Parathyroid adenoma (tissue), 2 donors: ENCODE measurements around the gene TNNC1.

ENCODE experiments used
- H2AFZ ChIP-seq: fragments of 300-600 bp; sonication (generic); one replicate; pipeline ENCODE4 v1.7.0; 2017; ENCODE audit warnings: antibody characterized with exemption, mild to moderate bottlenecking
- H3K27ac ChIP-seq: fragments of 300-600 bp; sonication (generic); one replicate; pipeline ENCODE4 v1.7.0; 2017
- H3K27me3 ChIP-seq: fragments of 300-600 bp; sonication (generic); one replicate; pipeline ENCODE4 v1.7.0; 2017; ENCODE audit warnings: low read length; ENCODE audit not compliant: control insufficient read depth, insufficient read depth
- H3K36me3 ChIP-seq: fragments of 300-600 bp; sonication (generic); one replicate; pipeline ENCODE4 v1.7.0; 2017; ENCODE audit warnings: low read length; ENCODE audit not compliant: control insufficient read depth, insufficient read depth
- H3K4me1 ChIP-seq: fragments of 300-600 bp; sonication (generic); one replicate; pipeline ENCODE4 v1.7.0; 2017; ENCODE audit warnings: control low read depth
- H3K4me2 ChIP-seq: fragments of 300-600 bp; sonication (generic); one replicate; pipeline ENCODE4 v1.7.0; 2017; ENCODE audit warnings: low read length
- H3K4me3 ChIP-seq: fragments of 300-600 bp; sonication (generic); one replicate; pipeline ENCODE4 v1.7.0; 2017; ENCODE audit warnings: low read depth, low read length
- H3K79me2 ChIP-seq: fragments of 300-600 bp; sonication (generic); one replicate; pipeline ENCODE4 v1.7.0; 2017; ENCODE audit warnings: control low read depth
- H3K9ac ChIP-seq: fragments of 300-600 bp; sonication (generic); one replicate; pipeline ENCODE4 v1.7.0; 2017; ENCODE audit warnings: mild to moderate bottlenecking
- H3K9me3 ChIP-seq: fragments of 300-600 bp; sonication (generic); one replicate; pipeline ENCODE4 v1.7.0; 2017; ENCODE audit warnings: low read length; ENCODE audit not compliant: control insufficient read depth
- TF ChIP-seq, protein P1 (sequence below): fragments of 300-600 bp; sonication (generic); IDR thresholded peaks from one replicate; pipeline ENCODE4 v1.7.0; 2017; ENCODE audit warnings: antibody characterized with exemption, mild to moderate bottlenecking
- donor health status: primary hyperparathyroidism.

The TNNC1 gene

DNA sequence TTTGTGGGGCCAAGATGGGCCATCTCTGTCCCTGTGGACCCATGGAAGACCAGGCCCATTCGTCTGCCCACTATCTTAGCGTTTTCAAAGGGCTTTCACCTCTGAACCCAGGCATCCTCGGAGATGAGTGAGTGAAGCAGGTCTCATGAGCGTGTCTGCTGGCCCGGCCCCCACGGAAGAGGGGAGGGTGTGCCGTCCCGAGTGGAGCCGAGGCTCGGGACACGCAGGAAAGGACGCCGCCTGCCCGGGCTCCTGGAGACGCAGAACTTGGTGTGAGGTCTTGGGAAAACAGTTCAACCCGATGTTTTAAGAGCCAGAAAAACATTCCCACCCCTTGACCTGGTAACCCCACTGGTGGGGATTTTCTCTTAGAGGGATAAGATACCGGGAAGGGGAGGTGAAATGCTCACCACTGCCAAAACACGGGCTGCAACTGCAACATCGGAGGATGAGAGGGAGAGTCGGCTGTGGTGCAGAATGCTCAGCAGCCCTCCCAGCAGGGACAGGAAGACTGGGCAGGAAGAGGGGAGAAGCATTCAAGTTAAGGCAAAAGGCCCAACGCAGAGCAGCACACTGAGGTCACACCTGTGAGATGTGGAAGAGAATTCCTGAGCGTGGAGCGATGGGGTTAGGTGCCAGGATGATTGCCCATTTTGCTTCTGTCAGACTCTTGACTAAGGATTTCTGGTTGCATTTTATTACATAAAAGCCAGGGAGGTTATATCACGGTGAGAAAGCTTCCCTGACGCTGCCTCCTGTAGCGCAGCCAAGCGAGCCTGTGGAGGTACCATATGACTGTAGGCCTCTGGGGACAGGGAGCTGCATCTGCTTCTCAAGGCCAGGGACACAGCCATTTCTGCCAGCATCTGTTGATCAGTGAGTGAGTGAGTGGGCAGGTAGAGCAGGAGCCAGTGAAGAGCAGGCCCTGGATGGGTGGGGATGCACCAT lies 27.2 kb upstream of the TNNC1 start:
- H3K79me2 ChIP-seq: no peaks in the 10 kb centered on the region
- no peaks in the 10 kb centered on the region for H3K27me3 ChIP-seq
- no peak overlapping the region for H3K9ac ChIP-seq
- TF ChIP-seq, protein P1, sequence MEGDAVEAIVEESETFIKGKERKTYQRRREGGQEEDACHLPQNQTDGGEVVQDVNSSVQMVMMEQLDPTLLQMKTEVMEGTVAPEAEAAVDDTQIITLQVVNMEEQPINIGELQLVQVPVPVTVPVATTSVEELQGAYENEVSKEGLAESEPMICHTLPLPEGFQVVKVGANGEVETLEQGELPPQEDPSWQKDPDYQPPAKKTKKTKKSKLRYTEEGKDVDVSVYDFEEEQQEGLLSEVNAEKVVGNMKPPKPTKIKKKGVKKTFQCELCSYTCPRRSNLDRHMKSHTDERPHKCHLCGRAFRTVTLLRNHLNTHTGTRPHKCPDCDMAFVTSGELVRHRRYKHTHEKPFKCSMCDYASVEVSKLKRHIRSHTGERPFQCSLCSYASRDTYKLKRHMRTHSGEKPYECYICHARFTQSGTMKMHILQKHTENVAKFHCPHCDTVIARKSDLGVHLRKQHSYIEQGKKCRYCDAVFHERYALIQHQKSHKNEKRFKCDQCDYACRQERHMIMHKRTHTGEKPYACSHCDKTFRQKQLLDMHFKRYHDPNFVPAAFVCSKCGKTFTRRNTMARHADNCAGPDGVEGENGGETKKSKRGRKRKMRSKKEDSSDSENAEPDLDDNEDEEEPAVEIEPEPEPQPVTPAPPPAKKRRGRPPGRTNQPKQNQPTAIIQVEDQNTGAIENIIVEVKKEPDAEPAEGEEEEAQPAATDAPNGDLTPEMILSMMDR: no peak
- H3K4me3 ChIP-seq: no peak overlapping the region
- H3K4me2 ChIP-seq: no peak overlapping the region
- H3K36me3 ChIP-seq: no peaks in the 10 kb centered on the region
- no peak overlapping the region for H3K27ac ChIP-seq
- H3K9me3 ChIP-seq: no peaks in the 10 kb centered on the region
- no peak overlapping the region for H2AFZ ChIP-seq
- no peaks in the 10 kb centered on the region for H3K4me1 ChIP-seq

DNA sequence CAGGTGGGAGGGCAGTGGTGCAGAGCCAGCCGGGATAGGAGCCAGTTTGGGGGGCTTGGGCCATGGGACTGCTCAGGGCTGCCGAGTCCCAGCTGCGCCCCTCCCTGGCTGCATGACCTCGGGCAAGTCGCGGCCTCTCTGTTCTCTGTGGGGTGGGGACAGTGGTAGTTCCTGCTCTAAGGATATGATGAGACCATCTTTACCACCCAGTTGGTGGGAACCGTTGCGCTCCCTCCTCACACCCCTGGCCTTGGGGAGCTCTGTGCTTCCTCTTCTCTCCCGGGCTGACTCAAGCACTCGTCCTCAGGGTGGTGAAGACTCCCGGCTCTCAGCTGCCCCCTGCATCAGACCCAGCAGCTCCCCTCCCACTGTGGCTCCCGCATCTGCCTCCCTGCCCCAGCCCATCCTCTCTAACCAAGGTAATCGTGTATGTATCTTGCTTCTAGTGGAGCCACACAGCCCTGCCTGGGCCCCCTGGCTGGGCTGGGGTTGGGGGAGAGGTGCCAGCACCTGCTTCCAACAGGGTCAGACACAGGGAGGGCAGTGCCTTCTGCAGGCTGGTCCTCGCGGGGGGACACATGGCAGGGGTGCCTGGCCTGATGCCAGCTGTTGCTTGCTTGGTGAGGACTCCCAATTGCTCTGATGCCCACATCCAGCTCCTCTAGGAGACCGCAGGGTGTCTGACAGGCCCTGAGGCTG lies 26.2 kb upstream of the TNNC1 start:
- Histone ChIP-seq H3K9ac (no peak overlapping the region), H3K4me2 (no peak overlapping the region), H3K79me2 (no peaks in the 10 kb centered on the region), H3K36me3 (no peaks in the 10 kb centered on the region), H3K27ac (no peak overlapping the region), H3K27me3 (no peaks in the 10 kb centered on the region), H3K4me1 (no peaks in the 10 kb centered on the region), H3K4me3 (no peak overlapping the region), H2AFZ (no peak overlapping the region), H3K9me3 (no peaks in the 10 kb centered on the region)
- TF ChIP-seq, protein P1: no peak

DNA sequence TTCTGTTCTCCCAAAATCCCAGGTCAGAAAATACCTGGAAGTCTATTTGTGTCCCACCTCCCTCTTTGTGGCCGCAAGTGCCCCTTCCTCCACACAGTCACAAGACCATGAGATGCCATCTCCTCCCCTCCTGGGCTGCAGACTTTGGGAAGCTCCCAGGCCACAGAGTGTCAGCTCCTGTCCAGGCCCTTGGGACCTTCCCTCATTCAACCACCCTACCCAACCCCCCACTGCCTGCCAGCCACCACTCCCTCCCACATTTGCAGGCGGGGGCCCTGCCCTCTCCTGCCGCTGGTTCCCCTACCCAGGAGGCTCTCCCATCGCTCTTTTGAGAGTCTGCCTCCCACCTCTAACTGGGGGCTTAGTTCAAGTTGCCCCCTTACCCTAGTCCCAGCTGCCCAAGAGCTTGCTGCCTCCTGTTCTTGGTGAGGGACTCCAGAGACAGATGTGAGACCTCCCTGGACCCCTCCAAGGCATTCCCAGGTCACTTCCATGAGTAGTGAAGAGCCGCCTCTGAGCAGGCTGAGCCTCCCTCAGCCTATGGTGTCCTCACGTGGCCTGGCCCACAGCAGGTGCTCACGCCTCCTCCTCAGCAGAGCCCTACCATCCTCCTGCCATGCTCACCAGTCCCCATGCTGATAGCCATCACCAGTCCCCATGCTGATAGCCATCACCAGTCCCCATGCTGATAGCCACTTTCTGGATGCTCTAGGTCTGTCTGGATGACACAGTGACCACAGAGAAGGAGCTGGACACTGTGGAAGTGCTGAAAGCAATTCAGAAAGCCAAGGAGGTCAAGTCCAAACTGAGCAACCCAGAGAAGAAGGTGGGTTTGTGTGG lies 25.4 kb upstream of the TNNC1 start:
- Histone ChIP-seq H3K27ac (no peak overlapping the region), H3K9ac (no peak overlapping the region), H3K27me3 (no peaks in the 10 kb centered on the region)

DNA sequence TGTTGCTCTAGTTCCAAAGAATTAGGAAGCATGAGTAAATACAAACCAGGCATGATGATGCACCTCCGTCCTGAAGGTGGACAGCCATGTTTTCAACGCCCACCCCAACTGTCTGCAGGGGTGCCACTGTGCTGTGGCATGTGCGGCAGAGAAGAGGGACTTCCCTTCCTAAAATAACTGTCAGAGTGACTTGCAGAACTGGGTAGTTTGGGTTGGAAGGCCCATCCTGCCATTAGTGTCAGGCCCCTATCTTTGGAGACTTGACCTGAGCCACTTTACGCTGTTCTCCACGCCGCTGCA lies 23.9 kb upstream of the TNNC1 start:
- no peaks in the 10 kb centered on the region for H3K9me3 ChIP-seq
- no peak overlapping the region for H3K9ac ChIP-seq
- TF ChIP-seq, protein P1: no peak
- no peaks in the 10 kb centered on the region for H3K4me1 ChIP-seq
- no peaks in the 10 kb centered on the region for H3K36me3 ChIP-seq
- H3K27me3 ChIP-seq: no peaks in the 10 kb centered on the region
- no peak overlapping the region for H3K4me2 ChIP-seq
- H3K79me2 ChIP-seq: no peaks in the 10 kb centered on the region
- H3K4me3 ChIP-seq: no peak overlapping the region
- H3K27ac ChIP-seq: no peak overlapping the region
- no peak overlapping the region for H2AFZ ChIP-seq

More for the DNA sequence above, 25.4 kb upstream of the TNNC1 start:
- H3K4me2 ChIP-seq: no peak overlapping the region
- no peak overlapping the region for H3K4me3 ChIP-seq
- no peaks in the 10 kb centered on the region for H3K79me2 ChIP-seq
- H2AFZ ChIP-seq: no peak overlapping the region
- H3K36me3 ChIP-seq: no peaks in the 10 kb centered on the region
- TF ChIP-seq, protein P1: no peak
- no peaks in the 10 kb centered on the region for H3K9me3 ChIP-seq
- no peaks in the 10 kb centered on the region for H3K4me1 ChIP-seq
